ENCODE measurements around the gene RUNX2.

- no peak for TF ChIP-seq CTCF (IDR thresholded peaks at IDR 0.05; ENCODE audit: poor library complexity, severe bottlenecking)
- no peak for TF ChIP-seq POLR2AphosphoS5 (IDR thresholded peaks at IDR 0.05)
- TF ChIP-seq TAF1 (IDR thresholded peaks at IDR 0.05; ENCODE audit: low read depth), result no peak
- TF ChIP-seq EZH2 (IDR thresholded peaks at IDR 0.05; ENCODE audit: borderline replicate concordance, insufficient read depth, low read length, poor library complexity, severe bottlenecking), result no peak
- no peak for TF ChIP-seq RAD21 (conservative IDR thresholded peaks at IDR 0.05)
- no peak for TF ChIP-seq REST (IDR thresholded peaks at IDR 0.05; ENCODE audit: borderline replicate concordance)
- no peak for TF ChIP-seq SMC3 (conservative IDR thresholded peaks at IDR 0.05; ENCODE audit: poor library complexity)
Observed at GRCh38 chr6:45655745-45656476, 327.8 kb downstream of the RUNX2 start.
